ENCODE measurements around the gene HOXD4. TPM values are rescaled to one million over a fixed set of nuclear protein-coding genes. Genes with fewer than 3 reads are reported as not detected.

HOXD4 gene
- total and polyA plus RNA-seq, 4 donors = 0.12 to 1.1 (median 0.48) TPM

DNA sequence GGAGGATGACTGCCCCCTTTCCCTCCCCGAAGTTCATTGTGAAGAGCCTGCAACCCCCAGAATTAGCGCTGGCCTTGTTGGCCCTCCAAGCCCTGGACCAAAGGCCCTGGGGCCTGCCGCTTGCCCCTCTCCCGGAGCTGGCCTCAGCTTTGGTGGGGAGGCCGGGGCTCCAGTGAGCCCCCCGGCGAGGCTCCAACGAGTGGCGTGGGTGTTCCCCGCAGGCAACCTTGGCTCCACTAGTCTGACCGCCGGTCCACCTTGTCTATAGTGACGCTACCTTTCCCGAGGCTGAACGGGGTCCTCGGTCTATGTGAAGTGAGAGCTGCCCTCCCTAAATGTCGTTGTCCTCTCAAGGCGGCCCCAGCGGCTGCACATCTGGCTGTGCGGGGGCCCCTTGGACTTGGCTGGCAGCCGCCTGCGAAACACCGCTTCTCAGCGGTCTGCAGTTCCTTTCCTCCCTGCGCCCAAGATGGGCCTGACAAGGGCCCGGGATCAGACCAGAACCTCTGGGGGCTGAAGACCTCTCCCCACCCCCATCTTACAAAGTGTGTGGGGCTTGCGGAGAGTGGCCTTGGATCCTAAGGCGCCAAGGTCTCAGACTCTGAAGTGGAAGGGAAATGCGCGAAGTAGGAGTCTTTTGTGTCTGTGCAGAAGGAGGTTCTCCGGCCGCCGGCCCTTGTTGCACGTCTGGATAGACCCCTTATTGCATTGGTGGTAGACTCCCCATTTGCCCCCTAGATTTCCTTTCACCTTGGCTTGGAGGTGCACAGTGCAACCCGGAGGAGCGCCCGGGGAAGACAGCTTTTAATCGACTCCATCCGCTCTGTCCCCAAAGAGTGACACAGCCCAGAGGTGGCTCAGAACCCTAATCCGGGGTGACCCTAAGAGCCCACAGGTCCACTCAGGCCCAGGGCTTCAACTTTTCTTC lies 38.7 kb upstream of the HOXD4 start:
- TF ChIP-seq, protein P1, sequence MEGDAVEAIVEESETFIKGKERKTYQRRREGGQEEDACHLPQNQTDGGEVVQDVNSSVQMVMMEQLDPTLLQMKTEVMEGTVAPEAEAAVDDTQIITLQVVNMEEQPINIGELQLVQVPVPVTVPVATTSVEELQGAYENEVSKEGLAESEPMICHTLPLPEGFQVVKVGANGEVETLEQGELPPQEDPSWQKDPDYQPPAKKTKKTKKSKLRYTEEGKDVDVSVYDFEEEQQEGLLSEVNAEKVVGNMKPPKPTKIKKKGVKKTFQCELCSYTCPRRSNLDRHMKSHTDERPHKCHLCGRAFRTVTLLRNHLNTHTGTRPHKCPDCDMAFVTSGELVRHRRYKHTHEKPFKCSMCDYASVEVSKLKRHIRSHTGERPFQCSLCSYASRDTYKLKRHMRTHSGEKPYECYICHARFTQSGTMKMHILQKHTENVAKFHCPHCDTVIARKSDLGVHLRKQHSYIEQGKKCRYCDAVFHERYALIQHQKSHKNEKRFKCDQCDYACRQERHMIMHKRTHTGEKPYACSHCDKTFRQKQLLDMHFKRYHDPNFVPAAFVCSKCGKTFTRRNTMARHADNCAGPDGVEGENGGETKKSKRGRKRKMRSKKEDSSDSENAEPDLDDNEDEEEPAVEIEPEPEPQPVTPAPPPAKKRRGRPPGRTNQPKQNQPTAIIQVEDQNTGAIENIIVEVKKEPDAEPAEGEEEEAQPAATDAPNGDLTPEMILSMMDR (IDR thresholded peaks at IDR 0.05; ENCODE audit: control extremely low read depth, extremely low read depth) = no peak
- H3K27me3 ChIP-seq (ENCODE audit: control insufficient read depth in 3 of 3, insufficient read depth in 3 of 3, low read length in 2 of 3) = peaks cover 35 to 97% (median 93%) of the 10 kb centered on the region in 3 donors
- H3K9ac ChIP-seq (ENCODE audit: insufficient read depth in 1 of 2, low read length in 2 of 2) = no peak overlapping the region
- H3K4me1 ChIP-seq (ENCODE audit: control insufficient read depth in 5 of 5, insufficient read depth in 5 of 5, low read length in 5 of 5) = peaks cover 0 to 7% (median 0%) of the 10 kb centered on the region in 5 donors
- DNase-seq (no peak), ATAC-seq (ENCODE audit: insufficient read depth, low FRiP score) (no peak)
- no peak overlapping the region for H3K27ac ChIP-seq (ENCODE audit: low read depth in 1 of 2, low read length in 1 of 2)
- peaks cover 0 to 19% (median 0%) of the 10 kb centered on the region in 4 donors for H3K9me3 ChIP-seq (ENCODE audit: control insufficient read depth in 4 of 4, insufficient read depth in 3 of 4, low read length in 3 of 4)
- H3K36me3 ChIP-seq (ENCODE audit: control insufficient read depth in 4 of 4, insufficient read depth in 4 of 4, low read length in 4 of 4) = no peaks in the 10 kb centered on the region
- no peak overlapping the region for H3K4me3 ChIP-seq
- 5 to 10% methylated on average over 39 to 40 of the region's 40 CpGs for WGBS, 2 donors

- Histone ChIP-seq H3K9me3 (ENCODE audit: control insufficient read depth in 4 of 4, insufficient read depth in 3 of 4, low read length in 3 of 4) (peaks cover 0 to 22% (median 0%) of the 10 kb centered on the region in 4 donors), H3K4me3 (no peak overlapping the region), H3K9ac (ENCODE audit: insufficient read depth in 1 of 2, low read length in 2 of 2) (no peak overlapping the region), H3K27ac (ENCODE audit: low read depth in 1 of 2, low read length in 1 of 2) (no peak overlapping the region), H3K4me1 (ENCODE audit: control insufficient read depth in 5 of 5, insufficient read depth in 5 of 5, low read length in 5 of 5) (peaks cover 0 to 6% (median 0%) of the 10 kb centered on the region in 5 donors), H3K36me3 (ENCODE audit: control insufficient read depth in 4 of 4, insufficient read depth in 4 of 4, low read length in 4 of 4) (no peaks in the 10 kb centered on the region), H3K27me3 (ENCODE audit: control insufficient read depth in 3 of 3, insufficient read depth in 3 of 3, low read length in 2 of 3) (peaks cover 43 to 99% (median 98%) of the 10 kb centered on the region in 3 donors)
- WGBS, 2 donors = 9 to 11% methylated on average over 26 of the region's 26 CpGs
- DNase-seq (no peak), ATAC-seq (ENCODE audit: insufficient read depth, low FRiP score) (no peak)
- TF ChIP-seq, protein P1 (IDR thresholded peaks at IDR 0.05; ENCODE audit: control extremely low read depth, extremely low read depth) = no peak
Measured at GRCh38 chr2:176114120-176114929, 37.0 kb upstream of the HOXD4 start.

DNA sequence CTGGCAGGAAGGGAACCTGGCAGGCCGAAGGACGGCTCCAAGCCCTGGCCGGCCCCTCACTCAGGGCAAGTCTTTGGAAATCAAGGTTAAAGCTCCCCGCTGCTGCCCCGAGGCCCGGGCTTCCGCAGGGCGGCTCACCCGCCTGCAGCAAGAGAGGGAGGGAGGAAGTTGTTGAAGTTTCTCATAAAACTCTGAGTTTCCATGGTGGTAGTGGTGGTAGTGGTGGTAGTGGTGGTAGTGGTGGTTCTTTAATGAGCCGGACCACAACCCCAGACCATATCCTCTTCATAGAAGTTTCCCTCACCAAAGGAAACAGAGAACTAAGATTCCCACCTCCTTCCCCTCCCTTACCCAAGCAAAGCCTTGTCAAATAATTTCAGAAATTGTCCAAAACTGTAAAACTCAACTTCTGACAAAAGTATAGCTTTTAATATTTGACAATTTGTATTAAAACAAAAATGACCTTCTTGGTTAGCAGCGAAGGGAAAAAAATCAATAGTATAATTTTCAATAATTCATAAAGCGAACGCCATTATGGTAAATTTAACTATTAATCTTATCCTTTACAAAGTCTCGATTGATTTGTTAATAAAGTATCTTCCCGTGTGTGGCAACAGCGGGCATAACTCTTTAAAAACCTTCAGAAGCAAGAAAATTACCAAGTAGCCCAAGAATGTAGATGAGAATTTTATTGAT lies 36.3 kb upstream of the HOXD4 start:
- Histone ChIP-seq H3K27me3 (ENCODE audit: control insufficient read depth in 3 of 3, insufficient read depth in 3 of 3, low read length in 2 of 3) (peaks cover 45 to 99% (median 98%) of the 10 kb centered on the region in 3 donors), H3K4me3 (no peak overlapping the region), H3K27ac (ENCODE audit: low read depth in 1 of 2, low read length in 1 of 2) (no peak overlapping the region), H3K36me3 (ENCODE audit: control insufficient read depth in 4 of 4, insufficient read depth in 4 of 4, low read length in 4 of 4) (no peaks in the 10 kb centered on the region), H3K9ac (ENCODE audit: insufficient read depth in 1 of 2, low read length in 2 of 2) (no peak overlapping the region), H3K4me1 (ENCODE audit: control insufficient read depth in 5 of 5, insufficient read depth in 5 of 5, low read length in 5 of 5) (peaks cover 0 to 6% (median 0%) of the 10 kb centered on the region in 5 donors), H3K9me3 (ENCODE audit: control insufficient read depth in 4 of 4, insufficient read depth in 3 of 4, low read length in 3 of 4) (peaks cover 0 to 22% (median 0%) of the 10 kb centered on the region in 4 donors)
- DNase-seq (no peak), ATAC-seq (ENCODE audit: insufficient read depth, low FRiP score) (no peak)
- TF ChIP-seq, protein P1 (IDR thresholded peaks at IDR 0.05; ENCODE audit: control extremely low read depth, extremely low read depth) = no peak
- WGBS, 2 donors = 11 to 19% methylated on average over 16 of the region's 16 CpGs
